GM19099 (cell line): ENCODE results near the gene CYP2J2.

Experiments
- POLR2A ChIP-seq: IDR thresholded peaks from 3 replicates; pipeline ENCODE4 v1.6.1; 2011; ENCODE audit warnings: low read depth; ENCODE audit not compliant: insufficient read length; ENCODE audit errors: extremely low read depth

CYP2J2 gene

DNA sequence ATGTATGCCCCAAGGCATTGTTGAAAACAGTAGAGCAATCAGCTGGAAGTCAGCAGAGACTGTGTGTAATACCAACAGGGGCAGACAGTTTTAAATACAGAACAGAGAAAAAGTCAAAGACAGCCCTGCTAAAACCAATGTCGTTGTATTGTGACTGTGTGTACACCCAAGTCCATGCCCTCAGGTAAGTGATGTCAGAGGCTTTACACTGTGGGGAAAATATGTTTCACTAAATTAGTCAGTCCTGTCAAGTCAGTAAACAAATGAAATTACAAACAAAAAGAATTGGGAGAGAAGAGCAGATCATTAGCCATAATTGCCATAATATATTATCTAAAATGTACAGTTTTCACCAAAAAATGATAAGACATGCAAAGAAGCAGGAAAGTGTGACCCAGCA is 2.4 kb upstream of the CYP2J2 start:
- TF ChIP-seq POLR2A = no peak

DNA sequence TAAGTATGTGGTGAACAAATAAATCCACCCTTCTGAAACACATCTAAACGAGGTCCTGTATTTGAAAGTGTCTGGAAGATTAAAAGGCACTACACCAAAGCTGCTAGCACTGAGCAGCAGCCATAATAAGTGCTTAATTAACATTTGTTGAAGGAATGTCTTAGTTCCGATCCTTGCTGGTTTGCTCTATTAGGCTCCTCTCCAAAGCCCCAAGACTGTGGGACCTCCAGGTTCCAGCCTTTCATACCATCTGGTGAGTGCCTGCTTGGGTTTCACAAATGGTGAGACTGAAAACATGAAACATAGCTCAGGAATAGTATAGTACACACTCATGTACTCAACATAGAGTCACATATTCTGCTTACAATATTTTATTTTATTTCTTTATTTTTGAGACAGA is 640 bp upstream of the CYP2J2 start:
- TF ChIP-seq POLR2A = no peak

- TF ChIP-seq POLR2A = no peak
These were observed 1.9 kb downstream of the CYP2J2 start for GRCh38 chr1:59924653-59925052.

- TF ChIP-seq POLR2A = no peak
These were observed 6.8 kb downstream of the CYP2J2 start for GRCh38 chr1:59919746-59920145.

DNA sequence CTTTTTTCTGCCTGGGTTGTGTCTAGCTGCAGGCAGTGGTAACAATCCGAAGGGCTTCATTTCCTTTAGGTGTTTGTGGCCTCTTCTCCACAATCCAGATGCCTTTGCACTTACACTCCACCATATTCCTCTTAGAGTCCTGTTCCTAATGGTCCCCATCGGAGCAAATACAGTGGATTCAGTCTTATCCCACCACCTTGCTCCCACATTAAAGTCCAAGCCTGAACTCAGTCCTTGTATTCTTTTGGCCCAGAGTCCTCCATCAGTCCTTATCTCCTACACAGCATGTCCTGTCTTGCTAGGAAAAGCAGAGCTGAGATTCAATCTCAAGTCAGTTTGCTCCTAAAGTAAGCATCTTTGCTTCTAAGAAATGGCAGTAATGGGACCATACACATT is 8.8 kb downstream of the CYP2J2 start:
- TF ChIP-seq POLR2A = no peak

- no peak for TF ChIP-seq POLR2A
These were observed 9.4 kb downstream of the CYP2J2 start for GRCh38 chr1:59917026-59917784.

- no peak for TF ChIP-seq POLR2A
These were observed 11.1 kb downstream of the CYP2J2 start for GRCh38 chr1:59915516-59915915.

GRCh38 chr1:59908682-59909081 is 17.9 kb downstream of the CYP2J2 start:
- TF ChIP-seq POLR2A = no peak

GRCh38 chr1:59908084-59908483 is 18.5 kb downstream of the CYP2J2 start:
- no peak for TF ChIP-seq POLR2A

GRCh38 chr1:59906931-59907330 is 19.6 kb downstream of the CYP2J2 start:
- TF ChIP-seq POLR2A = no peak

- no peak for TF ChIP-seq POLR2A
These were observed 23.3 kb downstream of the CYP2J2 start for GRCh38 chr1:59903141-59903754.

DNA sequence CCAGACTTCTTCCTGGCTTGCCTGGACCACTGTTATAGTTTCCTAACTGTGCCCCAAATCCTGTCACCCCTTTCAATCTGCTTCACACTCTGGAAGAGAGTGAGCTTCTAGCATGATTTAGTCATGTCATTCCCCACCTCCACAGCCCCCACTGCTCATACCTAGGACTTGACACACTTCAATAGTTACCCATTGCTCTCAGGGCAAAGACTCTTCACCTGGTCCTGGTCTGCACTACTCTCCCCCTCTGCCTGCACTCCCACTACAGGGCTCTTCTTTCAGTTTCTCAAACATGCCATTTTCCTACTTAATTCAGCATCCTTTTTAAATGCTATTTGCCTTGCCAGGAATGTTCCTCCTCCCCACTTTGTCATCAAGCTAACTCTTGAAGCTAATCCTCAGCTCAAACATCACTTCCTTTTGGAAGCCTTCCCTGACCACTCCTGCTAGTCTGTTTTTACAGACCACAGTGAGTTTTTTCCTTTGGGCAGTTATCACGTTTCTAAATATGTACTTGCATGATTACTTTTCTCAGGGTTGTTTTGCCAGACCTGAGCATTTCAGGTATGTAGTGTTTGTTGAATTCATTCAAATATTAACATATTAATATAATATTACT is 24.7 kb downstream of the CYP2J2 start:
- TF ChIP-seq POLR2A = no peak

GRCh38 chr1:59900640-59901039 is 25.9 kb downstream of the CYP2J2 start:
- TF ChIP-seq POLR2A = no peak

DNA sequence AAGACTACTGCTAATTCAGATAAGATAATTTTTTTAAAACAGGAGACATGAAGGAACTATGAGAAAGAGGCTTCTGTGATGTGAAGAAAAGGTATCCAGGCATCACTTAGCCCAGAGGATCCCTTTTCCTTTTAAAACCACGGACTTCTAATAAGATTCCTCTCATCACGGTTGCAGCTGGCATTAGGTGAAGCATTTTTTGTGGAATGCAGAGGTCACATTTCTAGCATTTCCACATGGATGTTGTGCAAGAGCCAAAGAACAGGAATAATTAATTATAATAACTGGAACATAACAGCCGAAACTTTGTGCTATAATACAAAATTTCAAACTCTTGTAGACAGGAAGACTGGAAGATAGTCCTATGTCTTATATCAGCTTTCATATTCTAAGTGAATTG is 27.6 kb downstream of the CYP2J2 start:
- TF ChIP-seq POLR2A = no peak

GRCh38 chr1:59897165-59897564 is 29.4 kb downstream of the CYP2J2 start:
- no peak for TF ChIP-seq POLR2A
